Hepatocyte (in vitro differentiated cells): Measurements from ENCODE around the gene POLR3C.

ENCODE experiments used
- CTCF ChIP-seq: fragments of 200-600 bp; sonication (generic); IDR thresholded peaks from 2 replicates; pipeline ENCODE4 v1.5.1; 2016; ENCODE audit warnings: antibody characterized with exemption, mild to moderate bottlenecking; ENCODE audit not compliant: poor library complexity
- EZH2 ChIP-seq: fragments of 200-600 bp; sonication (generic); IDR thresholded peaks from 2 replicates; pipeline ENCODE4 v1.6.1; 2016; ENCODE audit warnings: antibody characterized with exemption, mild to moderate bottlenecking, borderline replicate concordance

- TF ChIP-seq CTCF (no peak), EZH2 (no peak)
Measured at GRCh38 chr1:145796753-145797152, 27.2 kb upstream of the POLR3C start.
